Activated naive CD8-positive, alpha-beta T cell treated with anti-CD3 and anti-CD28 coated beads, Interleukin-2, amount 10 ng/mL, durations not matched to agents 7 days and 5 days (primary cell): ENCODE measurements around the gene ZMYM3. TPM values are rescaled to one million over a fixed set of nuclear protein-coding genes. Genes with fewer than 3 reads are reported as not detected.
A peak's percentile ranks its signal among the peaks of the same experiment; 100 is the strongest.
"Not testable (repeated sequence)": the region's sequence is repeated elsewhere in the genome, so short reads cannot be mapped to it uniquely, and the experiment has no call there.

ENCODE experiments used
- ATAC-seq: fragments of 150-1000 bp; cut with Tn5 transposase; one replicate; pipeline ENCODE4 v1.10.0; 2021; ENCODE audit warnings: low read depth, moderate library complexity
- POLR2A ChIA-PET: fragments of 350-600 bp; sonication (Branson Sonifier 250); formaldehyde crosslinking; loops from one replicate; lab custom pipeline; 2021; ENCODE audit warnings: antibody characterized with exemption; lab: Charles Lee
- DNase-seq: peaks from one replicate; pipeline ENCODE4 v3.0.0; 2021
- H3K27ac Mint-ChIP-seq: one replicate; pipeline ENCODE4 v1.8.0; 2022; ENCODE audit warnings: mild to moderate bottlenecking, mixed read lengths
- H3K27me3 Mint-ChIP-seq: one replicate; pipeline ENCODE4 v1.8.0; 2022; ENCODE audit warnings: mild to moderate bottlenecking, moderate library complexity, mixed read lengths
- H3K36me3 Mint-ChIP-seq: one replicate; pipeline ENCODE4 v1.8.0; 2021; ENCODE audit warnings: mild to moderate bottlenecking, mixed read lengths
- H3K4me1 Mint-ChIP-seq: one replicate; pipeline ENCODE4 v1.8.0; 2021; ENCODE audit warnings: mixed read lengths
- H3K4me3 Mint-ChIP-seq: one replicate; pipeline ENCODE4 v1.8.0; 2022; ENCODE audit warnings: mild to moderate bottlenecking, moderate library complexity, mixed read lengths
- H3K9me3 Mint-ChIP-seq: one replicate; pipeline ENCODE4 v1.8.0; 2021; ENCODE audit warnings: mixed read lengths
- total RNA-seq, 2 experiments: library from RNA; stranded (reverse); gene quantifications; one replicate each; pipeline ENCODE4 v1.2.3, GENCODE V29; 2021

The ZMYM3 gene
- total RNA-seq: 10 to 100 TPM; 38.9 to 39.3 TPM

GRCh38 chrX:71254092-71254963 is at the start of gene ZMYM3:
ZMYM3 (minus strand) TSS chrX:71254140; CDS start chrX:71253255, 885 bp downstream.
- Mint-ChIP-seq H3K4me3 (peak within 1 kb of the TSS; percentile 90), H3K27me3 (no peaks in the 10 kb centered on the region), H3K9me3 (no peaks in the 10 kb centered on the region), H3K27ac (peak within 1 kb of the TSS; percentile 94), H3K4me1 (peaks cover 18% of the 10 kb centered on the region), H3K36me3 (peaks cover 2% of the 10 kb centered on the region)
- ATAC-seq (peak; percentile 90), DNase-seq (peak; percentile 79)
- POLR2A ChIA-PET: interaction anchor here (0.5 to 5.1 kb wide), 8 partner anchors 30 to 779 kb away, joined by 3 to 43 read pairs (median 6); partner anchors contain the start of genes NONO, OGT and TAF1

- Mint-ChIP-seq H3K9me3 (no peaks in the 10 kb centered on the region), H3K4me1 (peaks cover 14% of the 10 kb centered on the region), H3K27me3 (no peaks in the 10 kb centered on the region), H3K4me3 (peak overlapping the region; percentile 9), H3K36me3 (peaks cover 24% of the 10 kb centered on the region), H3K27ac (peak overlapping the region; percentile 73)
- POLR2A ChIA-PET: interaction anchor here (0.6 kb wide), 1 partner anchor 249 kb away, joined by 3 read pairs; no protein-coding TSS in a partner anchor
- DNase-seq (no peak), ATAC-seq (peak; percentile 58)
These were observed 48.7 kb upstream of the ZMYM3 start for GRCh38 chrX:71302461-71303213.

GRCh38 chrX:71301195-71301924 is 47.4 kb upstream of the ZMYM3 start, which contains the start of gene ITGB1BP2:
ITGB1BP2 (plus strand) TSS chrX:71301750; CDS start chrX:71301807, 57 bp downstream.
- POLR2A ChIA-PET: interaction anchor here (0.6 to 0.7 kb wide), 2 partner anchors 200 to 235 kb away, joined by 3 to 10 read pairs; no protein-coding TSS in a partner anchor

GRCh38 chrX:71300495-71300894 is 46.6 kb upstream of the ZMYM3 start:
- DNase-seq, ATAC-seq, H3K27ac Mint-ChIP-seq, H3K4me3 Mint-ChIP-seq, POLR2A ChIA-PET, H3K9me3 Mint-ChIP-seq, H3K27me3 Mint-ChIP-seq: not testable (repeated sequence)
- Mint-ChIP-seq H3K4me1 (peaks cover 14% of the 10 kb centered on the region), H3K36me3 (peaks cover 33% of the 10 kb centered on the region)

More at GRCh38 chrX:71301195-71301924, 47.4 kb upstream of the ZMYM3 start, which contains the start of gene ITGB1BP2:
- peaks cover 14% of the 10 kb centered on the region for H3K4me1 Mint-ChIP-seq
- no peak for ATAC-seq
- no peak within 1 kb of the TSS for H3K4me3 Mint-ChIP-seq
- no peak for DNase-seq
- H3K27ac Mint-ChIP-seq: peak within 1 kb of the TSS; percentile 73
- H3K27me3 Mint-ChIP-seq: no peaks in the 10 kb centered on the region
- H3K36me3 Mint-ChIP-seq: peaks cover 33% of the 10 kb centered on the region
- no peaks in the 10 kb centered on the region for H3K9me3 Mint-ChIP-seq

- ATAC-seq, H3K27ac Mint-ChIP-seq, H3K9me3 Mint-ChIP-seq, H3K4me3 Mint-ChIP-seq, H3K27me3 Mint-ChIP-seq, DNase-seq, POLR2A ChIA-PET: not testable (repeated sequence)
- Mint-ChIP-seq H3K36me3 (peaks cover 33% of the 10 kb centered on the region), H3K4me1 (peaks cover 14% of the 10 kb centered on the region)
These were observed 46.1 kb upstream of the ZMYM3 start for GRCh38 chrX:71300064-71300463.

- no peak for DNase-seq
- no peaks in the 10 kb centered on the region for H3K9me3 Mint-ChIP-seq
- H3K27ac Mint-ChIP-seq: no peak overlapping the region
- no peak overlapping the region for H3K4me3 Mint-ChIP-seq
- ATAC-seq: no peak
- peaks cover 28% of the 10 kb centered on the region for H3K36me3 Mint-ChIP-seq
- POLR2A ChIA-PET: interaction anchor here (0.6 to 1.3 kb wide), 2 partner anchors 15 to 31 kb away, joined by 3 to 8 read pairs; partner anchors contain the start of gene NONO
- H3K27me3 Mint-ChIP-seq: no peaks in the 10 kb centered on the region
- H3K4me1 Mint-ChIP-seq: peaks cover 11% of the 10 kb centered on the region
These were observed 44.2 kb upstream of the ZMYM3 start for GRCh38 chrX:71298119-71298518.

GRCh38 chrX:71296806-71297205 is 42.9 kb upstream of the ZMYM3 start:
- Mint-ChIP-seq H3K9me3 (no peaks in the 10 kb centered on the region), H3K27me3 (no peaks in the 10 kb centered on the region), H3K4me3 (no peak overlapping the region), H3K4me1 (peaks cover 2% of the 10 kb centered on the region), H3K27ac (no peak overlapping the region), H3K36me3 (peaks cover 28% of the 10 kb centered on the region)
- ATAC-seq (no peak), DNase-seq (no peak)
- POLR2A ChIA-PET: no interaction called here

GRCh38 chrX:71292669-71293365 is 38.9 kb upstream of the ZMYM3 start:
- Mint-ChIP-seq H3K27ac (no peak overlapping the region), H3K4me3 (no peak overlapping the region), H3K36me3 (peaks cover 22% of the 10 kb centered on the region), H3K27me3 (no peaks in the 10 kb centered on the region), H3K4me1 (peaks cover 4% of the 10 kb centered on the region), H3K9me3 (no peaks in the 10 kb centered on the region)
- POLR2A ChIA-PET: interaction anchor here (0.8 kb wide), 1 partner anchor 9 kb away, joined by 5 read pairs; the partner anchor contains the start of gene NONO
- DNase-seq: no peak
- no peak for ATAC-seq

GRCh38 chrX:71291381-71291780 is 37.4 kb upstream of the ZMYM3 start:
- H3K9me3 Mint-ChIP-seq: no peaks in the 10 kb centered on the region
- no peak overlapping the region for H3K4me3 Mint-ChIP-seq
- H3K4me1 Mint-ChIP-seq: peaks cover 6% of the 10 kb centered on the region
- no peak overlapping the region for H3K27ac Mint-ChIP-seq
- DNase-seq (no peak), ATAC-seq (no peak)
- no peaks in the 10 kb centered on the region for H3K27me3 Mint-ChIP-seq
- peaks cover 12% of the 10 kb centered on the region for H3K36me3 Mint-ChIP-seq
- POLR2A ChIA-PET: no interaction called here

GRCh38 chrX:71285929-71286328 is 32.0 kb upstream of the ZMYM3 start:
- POLR2A ChIA-PET: no interaction called here
- Mint-ChIP-seq H3K4me1 (peaks cover 14% of the 10 kb centered on the region), H3K9me3 (no peaks in the 10 kb centered on the region), H3K27ac (peak overlapping the region; percentile 25), H3K36me3 (peaks cover 11% of the 10 kb centered on the region), H3K27me3 (no peaks in the 10 kb centered on the region), H3K4me3 (peak overlapping the region; percentile 93)
- ATAC-seq: no peak
- DNase-seq: no peak

GRCh38 chrX:71283403-71284143 is 29.6 kb upstream of the ZMYM3 start, which contains the start of gene NONO:
NONO (plus strand) TSS chrX:71283635; CDS start chrX:71290638, 7,003 bp downstream.
- peak; percentile 85 for ATAC-seq
- Mint-ChIP-seq H3K27me3 (no peaks in the 10 kb centered on the region), H3K4me3 (peak within 1 kb of the TSS; percentile 93), H3K9me3 (no peaks in the 10 kb centered on the region), H3K36me3 (peaks cover 8% of the 10 kb centered on the region), H3K27ac (peak within 1 kb of the TSS; percentile 99), H3K4me1 (peaks cover 18% of the 10 kb centered on the region)
- DNase-seq: peak; percentile 75
- POLR2A ChIA-PET: interaction anchor here (0.6 to 2.4 kb wide), 20 partner anchors 9 to 338 kb away, joined by 3 to 43 read pairs (median 5); partner anchors contain the start of genes CXCR3, IL2RG, OGT and SNX12
